SU-DHL-6 (cell line): ENCODE data around the gene UBE2O.
A peak's percentile ranks its signal among the peaks of the same experiment; 100 is the strongest.

Experiments
- H2AFZ ChIP-seq: fragments of 200-600 bp; sonication (generic); 2 replicates; pipeline ENCODE4 v1.6.1; 2014; ENCODE audit warnings: low read depth, mild to moderate bottlenecking, moderate library complexity, mixed read lengths, antibody characterized with exemption, low read length; ENCODE audit not compliant: severe bottlenecking
- H3F3A ChIP-seq: fragments of 200-600 bp; shearing (Covaris generic); 2 replicates; pipeline ENCODE4 v1.6.0; 2016; ENCODE audit warnings: antibody characterized with exemption, mild to moderate bottlenecking; ENCODE audit not compliant: insufficient read depth
- H3K27ac ChIP-seq: fragments of 200-600 bp; sonication (generic); 2 replicates; pipeline ENCODE4 v1.5.1; 2016; ENCODE audit warnings: low read depth, mild to moderate bottlenecking, low read length, moderate library complexity, mixed read lengths
- H3K27me3 ChIP-seq: fragments of 200-600 bp; sonication (generic), shearing (Covaris generic); 2 replicates; pipeline ENCODE4 v1.6.0; 2014; ENCODE audit warnings: mild to moderate bottlenecking, low read length
- H3K36me3 ChIP-seq: fragments of 200-600 bp; sonication (generic); 2 replicates; pipeline ENCODE4 v1.6.1; 2014; ENCODE audit warnings: mild to moderate bottlenecking, low read length, mixed read lengths
- H3K4me2 ChIP-seq: fragments of 300-600, 200-600 bp; shearing (Covaris generic), sonication (generic); 2 replicates; pipeline ENCODE4 v1.6.0; 2014; ENCODE audit warnings: low read length, low read depth, mild to moderate bottlenecking; ENCODE audit not compliant: poor library complexity, severe bottlenecking
- H3K4me3 ChIP-seq: fragments of 200-600 bp; sonication (generic); 2 replicates; pipeline ENCODE4 v1.5.1; 2014; ENCODE audit warnings: antibody characterized with exemption, low read length, mild to moderate bottlenecking, mixed read lengths; ENCODE audit not compliant: insufficient read depth, poor library complexity, severe bottlenecking
- H3K79me2 ChIP-seq: fragments of 200-600 bp; sonication (generic); 2 replicates; pipeline ENCODE4 v1.6.1; 2014; ENCODE audit warnings: mild to moderate bottlenecking, low read length, moderate library complexity; ENCODE audit not compliant: insufficient read depth
- H3K9ac ChIP-seq: fragments of 200-600 bp; sonication (generic); 2 replicates; pipeline ENCODE4 v1.7.0; 2014; ENCODE audit warnings: mild to moderate bottlenecking, low read length
- H3K9me2 ChIP-seq: fragments of 200-600 bp; sonication (generic); replicated peaks from 2 replicates; pipeline ENCODE4 v1.6.1; 2014; ENCODE audit warnings: low read length; ENCODE audit not compliant: insufficient read depth
- H3K9me3 ChIP-seq: fragments of 200-600 bp; sonication (generic); 2 replicates; pipeline ENCODE4 v1.6.1; 2014; ENCODE audit warnings: low read length, mixed read lengths; ENCODE audit not compliant: insufficient read depth
- H4K20me1 ChIP-seq: fragments of 200-600 bp; sonication (generic); 2 replicates; pipeline ENCODE4 v1.6.1; 2014; ENCODE audit warnings: low read depth, mild to moderate bottlenecking, antibody characterized with exemption, low read length, moderate library complexity, mixed read lengths
- EZH2phosphoT487 ChIP-seq: fragments of 200-600 bp; sonication (generic), shearing (Covaris generic); conservative IDR thresholded peaks from 2 replicates; pipeline ENCODE4 v1.6.1; 2018; ENCODE audit warnings: mild to moderate bottlenecking, antibody characterized with exemption, low read length, moderate library complexity, mixed read lengths
- TF ChIP-seq, protein P1 (sequence below): fragments of 200-600 bp; sonication (generic); IDR thresholded peaks from one replicate; pipeline ENCODE4 v1.5.1; 2017; ENCODE audit warnings: antibody characterized with exemption, mild to moderate bottlenecking, low read length, moderate library complexity; ENCODE audit not compliant: insufficient read depth, poor library complexity, severe bottlenecking

Gene UBE2O

GRCh38 chr17:76461765-76462555 lies 9.0 kb upstream of the UBE2O start:
- no peak for TF ChIP-seq EZH2phosphoT487
- TF ChIP-seq, protein P1, sequence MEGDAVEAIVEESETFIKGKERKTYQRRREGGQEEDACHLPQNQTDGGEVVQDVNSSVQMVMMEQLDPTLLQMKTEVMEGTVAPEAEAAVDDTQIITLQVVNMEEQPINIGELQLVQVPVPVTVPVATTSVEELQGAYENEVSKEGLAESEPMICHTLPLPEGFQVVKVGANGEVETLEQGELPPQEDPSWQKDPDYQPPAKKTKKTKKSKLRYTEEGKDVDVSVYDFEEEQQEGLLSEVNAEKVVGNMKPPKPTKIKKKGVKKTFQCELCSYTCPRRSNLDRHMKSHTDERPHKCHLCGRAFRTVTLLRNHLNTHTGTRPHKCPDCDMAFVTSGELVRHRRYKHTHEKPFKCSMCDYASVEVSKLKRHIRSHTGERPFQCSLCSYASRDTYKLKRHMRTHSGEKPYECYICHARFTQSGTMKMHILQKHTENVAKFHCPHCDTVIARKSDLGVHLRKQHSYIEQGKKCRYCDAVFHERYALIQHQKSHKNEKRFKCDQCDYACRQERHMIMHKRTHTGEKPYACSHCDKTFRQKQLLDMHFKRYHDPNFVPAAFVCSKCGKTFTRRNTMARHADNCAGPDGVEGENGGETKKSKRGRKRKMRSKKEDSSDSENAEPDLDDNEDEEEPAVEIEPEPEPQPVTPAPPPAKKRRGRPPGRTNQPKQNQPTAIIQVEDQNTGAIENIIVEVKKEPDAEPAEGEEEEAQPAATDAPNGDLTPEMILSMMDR, result no peak
- no peak overlapping the region for H3K27ac ChIP-seq
- no peaks in the 10 kb centered on the region for H3F3A ChIP-seq
- H4K20me1 ChIP-seq, result no peaks in the 10 kb centered on the region
- H3K9me2 ChIP-seq, result no peaks in the 10 kb centered on the region
- H3K9me3 ChIP-seq, result no peaks in the 10 kb centered on the region
- no peak overlapping the region for H3K9ac ChIP-seq
- no peaks in the 10 kb centered on the region for H3K79me2 ChIP-seq
- H3K27me3 ChIP-seq, result no peaks in the 10 kb centered on the region
- H3K4me3 ChIP-seq, result no peak overlapping the region
- no peaks in the 10 kb centered on the region for H3K36me3 ChIP-seq
- no peak overlapping the region for H2AFZ ChIP-seq
- no peak overlapping the region for H3K4me2 ChIP-seq

- no peaks in the 10 kb centered on the region for H3F3A ChIP-seq
- no peaks in the 10 kb centered on the region for H3K27me3 ChIP-seq
- H3K27ac ChIP-seq, result no peak overlapping the region
- peak overlapping the region; percentile 17 for H2AFZ ChIP-seq
- no peak for TF ChIP-seq EZH2phosphoT487
- TF ChIP-seq, protein P1, result no peak
- no peaks in the 10 kb centered on the region for H3K79me2 ChIP-seq
- no peaks in the 10 kb centered on the region for H3K9me2 ChIP-seq
- no peak overlapping the region for H3K4me3 ChIP-seq
- no peaks in the 10 kb centered on the region for H3K9me3 ChIP-seq
- H3K36me3 ChIP-seq, result no peaks in the 10 kb centered on the region
- no peak overlapping the region for H3K4me2 ChIP-seq
- H3K9ac ChIP-seq, result no peak overlapping the region
- no peaks in the 10 kb centered on the region for H4K20me1 ChIP-seq
Observed at GRCh38 chr17:76459674-76460073, 6.7 kb upstream of the UBE2O start.

- Histone ChIP-seq H2AFZ (no peak overlapping the region), H3K79me2 (no peaks in the 10 kb centered on the region)
Observed at GRCh38 chr17:76458580-76459490, 5.9 kb upstream of the UBE2O start.

More at GRCh38 chr17:76458580-76459490, 5.9 kb upstream of the UBE2O start:
- H3K36me3 ChIP-seq, result no peaks in the 10 kb centered on the region
- no peaks in the 10 kb centered on the region for H3F3A ChIP-seq
- H3K9me3 ChIP-seq, result no peaks in the 10 kb centered on the region
- H4K20me1 ChIP-seq, result no peaks in the 10 kb centered on the region
- H3K9me2 ChIP-seq, result no peaks in the 10 kb centered on the region
- TF ChIP-seq, protein P1, result peak; percentile 20
- no peak for TF ChIP-seq EZH2phosphoT487
- no peak overlapping the region for H3K4me2 ChIP-seq
- no peaks in the 10 kb centered on the region for H3K27me3 ChIP-seq
- no peak overlapping the region for H3K4me3 ChIP-seq
- H3K9ac ChIP-seq, result no peak overlapping the region
- no peak overlapping the region for H3K27ac ChIP-seq
